Kidney (tissue), 22 donors: ENCODE data around the gene MPL. TPM values are rescaled to one million over a fixed set of nuclear protein-coding genes. Genes with fewer than 3 reads are reported as not detected.

Source experiments
- DNase-seq, 5 donors: peaks; one replicate each; pipeline ENCODE4 v3.0.0-alpha.2; 2013 to 2020
- FAIRE-seq: peaks from 2 replicates; lab custom pipeline; 2012; peaks lifted over from hg19 to GRCh38; lab: Jason Lieb, UNC
- H3K27ac ChIP-seq, 2 donors: one replicate each; pipeline ENCODE4 v1.7.0; 2013; ENCODE audit warnings: low read depth in 2 of 2, low read length in 2 of 2, inconsistent platforms in 1 of 2
- H3K27me3 ChIP-seq: one replicate; pipeline ENCODE4 v1.7.1; 2013; ENCODE audit warnings: low read length, inconsistent platforms; ENCODE audit not compliant: control insufficient read depth, insufficient read depth
- H3K36me3 ChIP-seq, 3 donors: one replicate each; pipeline versions ENCODE4 v1.7.0 to v1.7.1; 2013; ENCODE audit warnings: low read length in 3 of 3, control low read depth in 1 of 3, inconsistent platforms in 1 of 3; ENCODE audit not compliant: insufficient read depth in 3 of 3, control insufficient read depth in 2 of 3
- H3K4me1 ChIP-seq, 3 donors: one replicate each; pipeline versions ENCODE4 v1.7.0 to v1.7.1; 2013; ENCODE audit warnings: low read length in 3 of 3, inconsistent platforms in 1 of 3, low read depth in 1 of 3; ENCODE audit not compliant: control insufficient read depth in 2 of 3, insufficient read depth in 2 of 3
- H3K4me3 ChIP-seq, 3 donors: one replicate each; pipeline versions ENCODE4 v1.7.0 to v1.8.1; 2013; ENCODE audit warnings: low read length in 3 of 3, control low read depth in 1 of 3, inconsistent platforms in 1 of 3
- H3K9ac ChIP-seq, 3 donors: one replicate each; pipeline versions ENCODE4 v1.7.0 to v1.7.1; 2013; ENCODE audit warnings: low read length in 3 of 3, control low read depth in 1 of 3, inconsistent platforms in 1 of 3
- H3K9me3 ChIP-seq, 3 donors: one replicate each; pipeline versions ENCODE4 v1.7.0 to v1.7.1; 2013; ENCODE audit warnings: low read length in 3 of 3, control low read depth in 1 of 3, inconsistent platforms in 1 of 3; ENCODE audit not compliant: control insufficient read depth in 2 of 3, insufficient read depth in 1 of 3
- CTCF ChIP-seq: IDR thresholded peaks from 3 replicates; pipeline ENCODE4 v1.5.1; 2012; ENCODE audit warnings: mild to moderate bottlenecking, moderate library complexity, borderline replicate concordance; ENCODE audit not compliant: insufficient read depth; ENCODE audit errors: extremely low read depth
- intact Hi-C: fragments of 100-400 bp; cut with DNase I; formaldehyde crosslinking; loops from one replicate; pipeline ENCODE4 v1.11.1; 2022
- long read RNA-seq, 10 donors: library from polyadenylated mRNA in 1 of 10; unstranded in 1 of 10; transcript quantifications; one replicate each; pipeline ENCODE4 v2.0.0 and lab custom pipeline, GENCODE V29; 2021 to 2026
- polyA plus RNA-seq: library from polyadenylated mRNA; stranded (reverse); fragments of 350-450 nt; fragmentation: Illumina TruSeq; extraction: RNeasy Lipid Tissue Mini Kit (QIAGEN cat#74804); gene quantifications from one replicate; pipeline ENCODE4 v1.2.3, GENCODE V29; 2014; ENCODE audit warnings: low read depth, low replicate concordance; ENCODE audit not compliant: insufficient read depth
- total RNA-seq: library from RNA; stranded (reverse); fragmentation: NEBNext Ultra II Directional; extraction: Animal tissue kit (Norgen Biotek cat#: 25700); gene quantifications from one replicate; pipeline ENCODE4 v1.2.1, GENCODE V29; 2021
- donor health status: control.
- donor health status: control.
- donor health status: control.
- donor health status: control.
- donor health status: control.
- donor health status: DM: yes; HTN: yes; CAD: no.
- donor health status: Normal renal cell carcinoma (clear cell type).

MPL gene
- total RNA-seq (0.25 TPM), polyA plus RNA-seq (not detected)
- long read RNA-seq, donor 1: 0 reads
- long read RNA-seq, donor 2: 0 reads
- long read RNA-seq, donor 3: 0 reads
- long read RNA-seq, donor 4: 0 reads
- long read RNA-seq, donor 5: 0 reads
- long read RNA-seq, donor 6: 0 reads
- long read RNA-seq, donor 7: 0 reads
- long read RNA-seq, donor 8: 0 reads
- long read RNA-seq, donor 9, partial matches to known transcripts: 0 of 1 reads
- long read RNA-seq, donor 9, other reads (novel, unspliced or antisense): 0 of 1 reads
- long read RNA-seq, donor 10: 0 reads

GRCh38 chr1:43337588-43337987 lies at the start of gene MPL:
TSS of gene MPL (plus strand) at chr1:43337818. CDS start at chr1:43337849, 31 bp downstream.
- TF ChIP-seq CTCF: no peak
- Histone ChIP-seq H3K27ac (no peak within 1 kb of the TSS), H3K9ac (no peak within 1 kb of the TSS), H3K9me3 (no peaks in the 10 kb centered on the region), H3K4me1 (no peaks in the 10 kb centered on the region), H3K27me3 (no peaks in the 10 kb centered on the region), H3K36me3 (no peaks in the 10 kb centered on the region), H3K4me3 (no peak within 1 kb of the TSS)
- intact Hi-C loops: no loop called here
- FAIRE-seq: no peak
- no peak for DNase-seq

GRCh38 chr1:43288058-43288784 lies 49.4 kb upstream of the MPL start:
- no peak for FAIRE-seq
- no peak for TF ChIP-seq CTCF
- H3K9me3 ChIP-seq: no peaks in the 10 kb centered on the region
- intact Hi-C loops: no loop called here
- H3K9ac ChIP-seq: no peak overlapping the region
- no peak overlapping the region for H3K4me3 ChIP-seq
- H3K27me3 ChIP-seq: no peaks in the 10 kb centered on the region
- peaks cover 0 to 17% (median 10%) of the 10 kb centered on the region in 3 donors for H3K4me1 ChIP-seq
- DNase-seq: peak in 1 of 5 donors; percentile 47
- H3K36me3 ChIP-seq: no peaks in the 10 kb centered on the region
- H3K27ac ChIP-seq: no peak overlapping the region

DNA sequence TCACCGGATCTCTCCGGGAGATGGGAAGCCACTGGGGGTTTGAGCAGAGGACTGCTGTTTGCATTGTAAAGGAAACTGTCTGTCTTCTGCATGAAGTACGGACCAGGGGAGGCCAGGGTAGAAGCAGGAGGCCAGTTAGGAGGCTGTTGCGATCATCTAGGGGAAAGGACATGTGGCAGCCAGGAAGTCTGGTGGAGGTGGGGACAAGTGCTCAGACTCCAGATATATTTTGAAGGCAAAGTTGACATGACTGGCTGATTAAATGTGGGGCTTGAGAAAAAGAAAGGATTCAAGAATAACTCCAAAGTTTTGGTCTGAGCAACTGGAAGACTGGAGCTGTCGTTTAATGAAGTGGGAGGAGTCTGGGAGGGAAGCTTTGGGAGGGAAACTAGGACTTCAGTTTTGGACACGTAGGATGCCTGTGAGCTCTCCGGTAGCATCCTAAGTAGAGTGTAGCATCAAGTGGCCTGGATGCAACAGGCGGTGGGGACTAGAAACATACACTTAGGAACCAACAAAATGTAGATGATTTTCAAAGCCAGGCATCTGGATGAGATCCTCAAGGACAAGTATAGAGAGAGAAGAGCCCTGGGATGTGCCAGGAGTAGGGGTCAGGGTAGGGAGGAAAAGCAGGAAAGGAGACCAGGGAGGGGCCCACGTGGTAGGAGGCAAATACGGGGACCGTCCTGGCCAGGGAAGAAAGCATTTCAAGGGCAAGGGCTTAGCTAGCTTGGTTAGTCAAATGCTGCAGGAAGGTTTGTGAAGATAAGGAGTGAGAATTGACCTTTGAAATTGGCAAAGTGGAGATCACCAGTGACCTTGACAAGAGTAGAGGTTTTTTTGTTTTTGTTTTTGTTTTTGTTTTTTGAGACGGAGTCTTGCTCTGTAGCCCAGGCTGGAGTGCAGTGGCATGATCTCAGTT lies 48.6 kb upstream of the MPL start:
- Histone ChIP-seq H3K9me3 (no peaks in the 10 kb centered on the region), H3K27ac (no peak overlapping the region), H3K36me3 (no peaks in the 10 kb centered on the region), H3K9ac (no peak overlapping the region), H3K4me1 (peaks cover 0 to 17% (median 12%) of the 10 kb centered on the region in 3 donors), H3K27me3 (no peaks in the 10 kb centered on the region), H3K4me3 (no peak overlapping the region)
- intact Hi-C loops: no loop called here
- TF ChIP-seq CTCF: no peak
- DNase-seq (peak in 1 of 5 donors; percentile 18), FAIRE-seq (no peak)
